Suprapubic skin (tissue), 4 donors: Measurements from ENCODE around the gene GAPT. TPM values are rescaled to one million over a fixed set of nuclear protein-coding genes. Genes with fewer than 3 reads are reported as not detected.

Experiments used
- DNase-seq, 2 donors: peaks; one replicate each; pipeline ENCODE4 v3.0.0-alpha.2; 2019; ENCODE audit warnings: low spot score in 2 of 2
- H3K27ac ChIP-seq: fragments of 200-600 bp; sonication (generic); one replicate; pipeline ENCODE4 v1.5.1; 2019
- H3K27me3 ChIP-seq: fragments of 200-600 bp; sonication (generic); one replicate; pipeline ENCODE4 v1.5.1; 2019
- H3K36me3 ChIP-seq: fragments of 200-600 bp; sonication (generic); one replicate; pipeline ENCODE4 v1.5.1; 2019
- H3K4me1 ChIP-seq: fragments of 200-600 bp; sonication (generic); one replicate; pipeline ENCODE4 v1.5.1; 2019
- H3K4me3 ChIP-seq: fragments of 200-600 bp; sonication (generic); one replicate; pipeline ENCODE4 v1.5.1; 2019; ENCODE audit warnings: mild to moderate bottlenecking
- H3K9me3 ChIP-seq: fragments of 200-600 bp; sonication (generic); one replicate; pipeline ENCODE4 v1.5.1; 2019
- CTCF ChIP-seq, 2 donors: fragments of 200-600 bp in 1 of 2; fragments of 450-650 bp in 1 of 2; sonication (generic) in 1 of 2; IDR thresholded peaks; one replicate each; pipeline ENCODE4 v1.5.1; 2016 to 2019; ENCODE audit warnings: antibody characterized with exemption in 2 of 2, mild to moderate bottlenecking in 1 of 2, moderate library complexity in 1 of 2
- EP300 ChIP-seq: sonication (generic); formaldehyde crosslinking; IDR thresholded peaks from one replicate; pipeline ENCODE4 v1.6.1; 2017; ENCODE audit warnings: antibody characterized with exemption
- POLR2A ChIP-seq, 2 donors: fragments of 450-650 bp; IDR thresholded peaks; one replicate each; pipeline ENCODE4 v1.6.1; 2017; ENCODE audit warnings: antibody characterized with exemption in 2 of 2, mild to moderate bottlenecking in 2 of 2, moderate library complexity in 2 of 2
- POLR2AphosphoS5 ChIP-seq, 3 donors: sonication (generic); formaldehyde crosslinking; IDR thresholded peaks; one replicate each; pipeline ENCODE4 v1.6.1; 2017; ENCODE audit warnings: antibody characterized with exemption in 3 of 3
- WGBS: methylation state at CpG from one replicate; pipeline ENCODE4 v1.1.5; 2018; 5-methylcytosine and 5-hydroxymethylcytosine counted together
- total RNA-seq, 4 donors: library from RNA; depleted of rRNA; stranded (reverse); fragments of >200 nt; gene quantifications; one replicate each; pipeline ENCODE4 v1.1.0, GENCODE V29; 2016

GAPT gene
- total RNA-seq: 1 to 10 TPM in 1 of 4 donors, under 1 TPM in 1, not detected in 2; 0.42 to 1.4 TPM

GRCh38 chr5:58491216-58491892, at the start of gene GAPT:
GAPT (plus strand) TSS chr5:58491435; CDS start chr5:58494537, 3,102 bp downstream.
- no peak for TF ChIP-seq POLR2A (IDR thresholded peaks at IDR 0.05)
- no peak for TF ChIP-seq EP300
- no peak for TF ChIP-seq CTCF (IDR thresholded peaks at IDR 0.05)
- TF ChIP-seq POLR2AphosphoS5 (IDR thresholded peaks at IDR 0.05): no peak
- Histone ChIP-seq H3K4me3 (no peak within 1 kb of the TSS), H3K27me3 (no peaks in the 10 kb centered on the region), H3K27ac (no peak within 1 kb of the TSS), H3K4me1 (no peaks in the 10 kb centered on the region), H3K36me3 (no peaks in the 10 kb centered on the region), H3K9me3 (no peaks in the 10 kb centered on the region)
- no peak for DNase-seq
- WGBS: 74% methylated on average over 6 of the region's 6 CpGs

- H3K9me3 ChIP-seq: no peaks in the 10 kb centered on the region
- H3K4me3 ChIP-seq: no peak overlapping the region
- H3K27ac ChIP-seq: no peak overlapping the region
- H3K27me3 ChIP-seq: no peaks in the 10 kb centered on the region
- H3K4me1 ChIP-seq: no peaks in the 10 kb centered on the region
- H3K36me3 ChIP-seq: no peaks in the 10 kb centered on the region
- TF ChIP-seq POLR2AphosphoS5 (IDR thresholded peaks at IDR 0.05) (no peak), EP300 (no peak), CTCF (IDR thresholded peaks at IDR 0.05) (no peak), POLR2A (IDR thresholded peaks at IDR 0.05) (no peak)
- no peak for DNase-seq
Observed at GRCh38 chr5:58444805-58445204, 46.4 kb upstream of the GAPT start.

- TF ChIP-seq EP300 (no peak), CTCF (IDR thresholded peaks at IDR 0.05) (no peak), POLR2A (IDR thresholded peaks at IDR 0.05) (no peak), POLR2AphosphoS5 (IDR thresholded peaks at IDR 0.05) (no peak)
- no peaks in the 10 kb centered on the region for H3K9me3 ChIP-seq
- no peak overlapping the region for H3K4me3 ChIP-seq
- H3K27ac ChIP-seq: no peak overlapping the region
- H3K36me3 ChIP-seq: no peaks in the 10 kb centered on the region
- no peaks in the 10 kb centered on the region for H3K4me1 ChIP-seq
- 90% methylated on average over 10 of the region's 10 CpGs for WGBS
- no peaks in the 10 kb centered on the region for H3K27me3 ChIP-seq
- DNase-seq: no peak
Observed at GRCh38 chr5:58446024-58446423, 45.2 kb upstream of the GAPT start.

GRCh38 chr5:58447226-58447625, 44.0 kb upstream of the GAPT start:
- H3K36me3 ChIP-seq: no peaks in the 10 kb centered on the region
- H3K4me1 ChIP-seq: no peaks in the 10 kb centered on the region
- H3K27ac ChIP-seq: no peak overlapping the region
- WGBS: 81% methylated on average over 2 of the region's 2 CpGs
- DNase-seq: no peak
- no peak overlapping the region for H3K4me3 ChIP-seq
- no peaks in the 10 kb centered on the region for H3K9me3 ChIP-seq
- no peaks in the 10 kb centered on the region for H3K27me3 ChIP-seq
- no peak for TF ChIP-seq POLR2A (IDR thresholded peaks at IDR 0.05)
- TF ChIP-seq POLR2AphosphoS5 (IDR thresholded peaks at IDR 0.05): no peak
- no peak for TF ChIP-seq EP300
- TF ChIP-seq CTCF (IDR thresholded peaks at IDR 0.05): no peak

- no peak for DNase-seq
- no peak for TF ChIP-seq EP300
- H3K4me3 ChIP-seq: no peak overlapping the region
Observed at GRCh38 chr5:58450018-58450417, 41.2 kb upstream of the GAPT start.

More at GRCh38 chr5:58450018-58450417, 41.2 kb upstream of the GAPT start:
- Histone ChIP-seq H3K27me3 (no peaks in the 10 kb centered on the region), H3K36me3 (peaks cover 16% of the 10 kb centered on the region), H3K27ac (no peak overlapping the region), H3K4me1 (peaks cover 20% of the 10 kb centered on the region), H3K9me3 (no peaks in the 10 kb centered on the region)
- WGBS: 51% methylated on average over 3 of the region's 3 CpGs
